Measurements from ENCODE around the gene TMEM179B. TPM values are rescaled to one million over a fixed set of nuclear protein-coding genes. Genes with fewer than 3 reads are reported as not detected.

The TMEM179B gene
- total and polyA plus RNA-seq, 4 donors = 21.1 to 81.4 (median 32.7) TPM

DNA sequence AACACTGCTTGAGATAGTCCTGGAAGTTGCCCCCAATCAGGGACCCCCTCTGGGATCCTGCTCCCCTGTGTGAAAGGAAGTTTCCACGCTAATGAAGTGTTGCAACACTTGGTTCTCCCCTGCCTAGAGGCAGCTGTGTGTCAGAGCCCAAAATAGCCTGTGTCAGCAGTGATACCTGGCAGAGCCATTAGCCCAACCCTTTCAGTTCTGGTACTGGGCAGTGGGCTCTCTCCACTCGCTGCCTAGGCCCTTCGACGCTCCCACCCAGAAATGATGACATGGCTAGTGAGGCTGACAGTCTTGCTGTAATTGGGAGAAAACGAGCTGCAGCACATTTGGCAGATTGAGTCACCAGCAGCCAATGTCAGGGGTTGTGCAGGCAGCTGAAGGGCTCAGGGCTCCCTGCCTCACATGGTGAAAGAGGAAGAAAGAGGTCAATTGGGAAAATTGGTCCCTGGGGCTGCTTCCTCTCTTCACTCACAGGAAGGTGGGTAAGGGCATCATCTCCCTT lies 19.5 kb downstream of the TMEM179B start:
- H3K27me3 ChIP-seq (ENCODE audit: control insufficient read depth in 4 of 4, insufficient read depth in 4 of 4, low read length in 3 of 4) = no peaks in the 10 kb centered on the region
- no peak for DNase-seq (ENCODE audit: low spot score)

DNA sequence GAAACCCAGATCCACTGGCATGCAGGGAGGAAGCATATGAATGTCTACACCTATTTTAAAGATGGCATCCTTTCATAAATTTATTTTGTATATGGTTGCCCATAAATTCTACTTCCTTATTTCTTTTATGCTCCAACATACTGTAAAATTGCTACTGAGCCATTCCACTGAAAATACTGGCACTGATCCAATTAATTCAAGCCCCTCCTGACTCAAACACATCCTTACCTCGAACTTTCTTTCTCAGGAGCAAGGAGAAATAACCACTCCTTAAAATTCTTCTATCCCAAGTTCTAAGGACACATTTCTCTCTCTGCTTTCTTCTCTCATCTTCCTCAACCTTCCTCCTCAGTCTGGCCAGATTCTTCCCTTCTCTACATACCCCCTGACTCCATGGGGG lies 23.5 kb downstream of the TMEM179B start:
- Histone ChIP-seq H3K4me1 (ENCODE audit: control insufficient read depth in 4 of 4, insufficient read depth in 4 of 4, low read length in 3 of 4) (peaks cover 0 to 11% (median 5%) of the 10 kb centered on the region in 4 donors), H3K27me3 (ENCODE audit: control insufficient read depth in 4 of 4, insufficient read depth in 4 of 4, low read length in 3 of 4) (no peaks in the 10 kb centered on the region), H3K27ac (ENCODE audit: low read depth in 1 of 2, low read length in 2 of 2) (no peak overlapping the region), H3K4me3 (ENCODE audit: low read depth in 1 of 3, low read length in 3 of 3) (no peak overlapping the region), H3K36me3 (ENCODE audit: control insufficient read depth in 4 of 4, insufficient read depth in 3 of 4, low read depth in 1 of 4, low read length in 3 of 4) (peaks cover 0 to 11% (median 0%) of the 10 kb centered on the region in 4 donors), H3K9ac (ENCODE audit: low read depth in 1 of 2, low read length in 2 of 2) (no peak overlapping the region), H3K9me3 (ENCODE audit: control insufficient read depth in 4 of 4, low read length in 3 of 4) (no peaks in the 10 kb centered on the region)
- TF ChIP-seq, protein P1, sequence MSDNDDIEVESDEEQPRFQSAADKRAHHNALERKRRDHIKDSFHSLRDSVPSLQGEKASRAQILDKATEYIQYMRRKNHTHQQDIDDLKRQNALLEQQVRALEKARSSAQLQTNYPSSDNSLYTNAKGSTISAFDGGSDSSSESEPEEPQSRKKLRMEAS (IDR thresholded peaks at IDR 0.05) = no peak
- TF ChIP-seq, protein P2, sequence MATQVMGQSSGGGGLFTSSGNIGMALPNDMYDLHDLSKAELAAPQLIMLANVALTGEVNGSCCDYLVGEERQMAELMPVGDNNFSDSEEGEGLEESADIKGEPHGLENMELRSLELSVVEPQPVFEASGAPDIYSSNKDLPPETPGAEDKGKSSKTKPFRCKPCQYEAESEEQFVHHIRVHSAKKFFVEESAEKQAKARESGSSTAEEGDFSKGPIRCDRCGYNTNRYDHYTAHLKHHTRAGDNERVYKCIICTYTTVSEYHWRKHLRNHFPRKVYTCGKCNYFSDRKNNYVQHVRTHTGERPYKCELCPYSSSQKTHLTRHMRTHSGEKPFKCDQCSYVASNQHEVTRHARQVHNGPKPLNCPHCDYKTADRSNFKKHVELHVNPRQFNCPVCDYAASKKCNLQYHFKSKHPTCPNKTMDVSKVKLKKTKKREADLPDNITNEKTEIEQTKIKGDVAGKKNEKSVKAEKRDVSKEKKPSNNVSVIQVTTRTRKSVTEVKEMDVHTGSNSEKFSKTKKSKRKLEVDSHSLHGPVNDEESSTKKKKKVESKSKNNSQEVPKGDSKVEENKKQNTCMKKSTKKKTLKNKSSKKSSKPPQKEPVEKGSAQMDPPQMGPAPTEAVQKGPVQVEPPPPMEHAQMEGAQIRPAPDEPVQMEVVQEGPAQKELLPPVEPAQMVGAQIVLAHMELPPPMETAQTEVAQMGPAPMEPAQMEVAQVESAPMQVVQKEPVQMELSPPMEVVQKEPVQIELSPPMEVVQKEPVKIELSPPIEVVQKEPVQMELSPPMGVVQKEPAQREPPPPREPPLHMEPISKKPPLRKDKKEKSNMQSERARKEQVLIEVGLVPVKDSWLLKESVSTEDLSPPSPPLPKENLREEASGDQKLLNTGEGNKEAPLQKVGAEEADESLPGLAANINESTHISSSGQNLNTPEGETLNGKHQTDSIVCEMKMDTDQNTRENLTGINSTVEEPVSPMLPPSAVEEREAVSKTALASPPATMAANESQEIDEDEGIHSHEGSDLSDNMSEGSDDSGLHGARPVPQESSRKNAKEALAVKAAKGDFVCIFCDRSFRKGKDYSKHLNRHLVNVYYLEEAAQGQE (IDR thresholded peaks at IDR 0.05) = no peak
- TF ChIP-seq EGR1 (IDR thresholded peaks at IDR 0.05; ENCODE audit: low read depth in 2 of 2) (no peak), JUND (IDR thresholded peaks at IDR 0.05) (no peak)
- WGBS = 58% methylated on average over 1 of the region's 1 CpG
- no peak for DNase-seq (ENCODE audit: low spot score)

More for the DNA sequence above, 19.5 kb downstream of the TMEM179B start:
- H3K4me3 ChIP-seq (ENCODE audit: low read depth in 1 of 3, low read length in 3 of 3) = no peak overlapping the region
- peaks cover 1 to 15% (median 8%) of the 10 kb centered on the region in 4 donors for H3K36me3 ChIP-seq (ENCODE audit: control insufficient read depth in 4 of 4, insufficient read depth in 3 of 4, low read depth in 1 of 4, low read length in 3 of 4)
- peaks cover 0 to 27% (median 16%) of the 10 kb centered on the region in 4 donors for H3K4me1 ChIP-seq (ENCODE audit: control insufficient read depth in 4 of 4, insufficient read depth in 4 of 4, low read length in 3 of 4)
- 61% methylated on average over 5 of the region's 5 CpGs for WGBS
- TF ChIP-seq, protein P1 (IDR thresholded peaks at IDR 0.05) = no peak
- peak; percentile 21 for TF ChIP-seq SP1 (IDR thresholded peaks at IDR 0.05)
- H3K9ac ChIP-seq (ENCODE audit: low read depth in 1 of 2, low read length in 2 of 2) = peak overlapping the region in 1 of 2 donors; percentile 13
- H3K27ac ChIP-seq (ENCODE audit: low read depth in 1 of 2, low read length in 2 of 2) = peak overlapping the region; percentile 53 to 58
- no peaks in the 10 kb centered on the region for H3K9me3 ChIP-seq (ENCODE audit: control insufficient read depth in 4 of 4, low read length in 3 of 4)

DNA sequence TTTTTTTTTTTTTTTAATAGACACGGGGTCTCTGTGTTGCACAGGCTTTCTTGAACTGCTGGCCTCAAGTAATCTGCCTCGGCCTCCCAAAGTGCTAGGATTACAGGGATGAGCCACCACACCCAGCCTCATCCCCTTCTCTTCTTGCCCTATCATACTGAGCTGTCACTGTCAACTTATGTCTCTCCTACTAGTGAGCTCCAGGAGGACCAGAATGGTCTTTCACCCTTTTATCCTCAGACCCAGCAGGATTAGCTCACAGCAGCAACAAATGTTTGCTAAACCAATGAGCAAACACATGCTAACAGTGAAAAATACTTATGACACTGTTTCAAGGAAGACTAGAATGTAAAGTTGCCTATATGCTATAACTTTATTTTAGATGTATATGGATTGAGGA lies 24.5 kb downstream of the TMEM179B start:
- peaks cover 0 to 14% (median 2%) of the 10 kb centered on the region in 4 donors for H3K36me3 ChIP-seq (ENCODE audit: control insufficient read depth in 4 of 4, insufficient read depth in 3 of 4, low read depth in 1 of 4, low read length in 3 of 4)
- H3K27me3 ChIP-seq (ENCODE audit: control insufficient read depth in 4 of 4, insufficient read depth in 4 of 4, low read length in 3 of 4) = no peaks in the 10 kb centered on the region
- no peak for DNase-seq (ENCODE audit: low spot score)
- no peaks in the 10 kb centered on the region for H3K9me3 ChIP-seq (ENCODE audit: control insufficient read depth in 4 of 4, low read length in 3 of 4)
- TF ChIP-seq HNF4A (conservative IDR thresholded peaks at IDR 0.05) = no peak
- TF ChIP-seq TAF1 (conservative IDR thresholded peaks at IDR 0.05) = no peak
- no peak for TF ChIP-seq FOXA1 (IDR thresholded peaks at IDR 0.05)
- TF ChIP-seq, protein P3, sequence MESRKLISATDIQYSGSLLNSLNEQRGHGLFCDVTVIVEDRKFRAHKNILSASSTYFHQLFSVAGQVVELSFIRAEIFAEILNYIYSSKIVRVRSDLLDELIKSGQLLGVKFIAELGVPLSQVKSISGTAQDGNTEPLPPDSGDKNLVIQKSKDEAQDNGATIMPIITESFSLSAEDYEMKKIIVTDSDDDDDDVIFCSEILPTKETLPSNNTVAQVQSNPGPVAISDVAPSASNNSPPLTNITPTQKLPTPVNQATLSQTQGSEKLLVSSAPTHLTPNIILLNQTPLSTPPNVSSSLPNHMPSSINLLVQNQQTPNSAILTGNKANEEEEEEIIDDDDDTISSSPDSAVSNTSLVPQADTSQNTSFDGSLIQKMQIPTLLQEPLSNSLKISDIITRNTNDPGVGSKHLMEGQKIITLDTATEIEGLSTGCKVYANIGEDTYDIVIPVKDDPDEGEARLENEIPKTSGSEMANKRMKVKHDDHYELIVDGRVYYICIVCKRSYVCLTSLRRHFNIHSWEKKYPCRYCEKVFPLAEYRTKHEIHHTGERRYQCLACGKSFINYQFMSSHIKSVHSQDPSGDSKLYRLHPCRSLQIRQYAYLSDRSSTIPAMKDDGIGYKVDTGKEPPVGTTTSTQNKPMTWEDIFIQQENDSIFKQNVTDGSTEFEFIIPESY (IDR thresholded peaks at IDR 0.05) = no peak
- no peak for TF ChIP-seq GABPA (IDR thresholded peaks at IDR 0.05 in 1 of 2, conservative IDR thresholded peaks at IDR 0.05 in 1 of 2)
- no peak for TF ChIP-seq FOXA2 (IDR thresholded peaks at IDR 0.05)
- TF ChIP-seq RAD21 (IDR thresholded peaks at IDR 0.05) = no peak
- TF ChIP-seq EGR1 (IDR thresholded peaks at IDR 0.05; ENCODE audit: low read depth in 2 of 2) = no peak
- TF ChIP-seq SP1 (IDR thresholded peaks at IDR 0.05) = no peak
- no peak for TF ChIP-seq RXRA (IDR thresholded peaks at IDR 0.05)
- TF ChIP-seq, protein P4, sequence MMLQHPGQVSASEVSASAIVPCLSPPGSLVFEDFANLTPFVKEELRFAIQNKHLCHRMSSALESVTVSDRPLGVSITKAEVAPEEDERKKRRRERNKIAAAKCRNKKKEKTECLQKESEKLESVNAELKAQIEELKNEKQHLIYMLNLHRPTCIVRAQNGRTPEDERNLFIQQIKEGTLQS (IDR thresholded peaks at IDR 0.05) = no peak
- TF ChIP-seq, protein P1 (IDR thresholded peaks at IDR 0.05) = no peak
- TF ChIP-seq, protein P5, sequence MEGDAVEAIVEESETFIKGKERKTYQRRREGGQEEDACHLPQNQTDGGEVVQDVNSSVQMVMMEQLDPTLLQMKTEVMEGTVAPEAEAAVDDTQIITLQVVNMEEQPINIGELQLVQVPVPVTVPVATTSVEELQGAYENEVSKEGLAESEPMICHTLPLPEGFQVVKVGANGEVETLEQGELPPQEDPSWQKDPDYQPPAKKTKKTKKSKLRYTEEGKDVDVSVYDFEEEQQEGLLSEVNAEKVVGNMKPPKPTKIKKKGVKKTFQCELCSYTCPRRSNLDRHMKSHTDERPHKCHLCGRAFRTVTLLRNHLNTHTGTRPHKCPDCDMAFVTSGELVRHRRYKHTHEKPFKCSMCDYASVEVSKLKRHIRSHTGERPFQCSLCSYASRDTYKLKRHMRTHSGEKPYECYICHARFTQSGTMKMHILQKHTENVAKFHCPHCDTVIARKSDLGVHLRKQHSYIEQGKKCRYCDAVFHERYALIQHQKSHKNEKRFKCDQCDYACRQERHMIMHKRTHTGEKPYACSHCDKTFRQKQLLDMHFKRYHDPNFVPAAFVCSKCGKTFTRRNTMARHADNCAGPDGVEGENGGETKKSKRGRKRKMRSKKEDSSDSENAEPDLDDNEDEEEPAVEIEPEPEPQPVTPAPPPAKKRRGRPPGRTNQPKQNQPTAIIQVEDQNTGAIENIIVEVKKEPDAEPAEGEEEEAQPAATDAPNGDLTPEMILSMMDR (IDR thresholded peaks at IDR 0.05; ENCODE audit: low read depth, low read length, missing input control) = no peak
- no peak for TF ChIP-seq HNF4G (IDR thresholded peaks at IDR 0.05)
- WGBS = 75% methylated on average over 2 of the region's 2 CpGs
- no peak overlapping the region for H3K9ac ChIP-seq (ENCODE audit: low read depth in 1 of 2, low read length in 2 of 2)
- no peak overlapping the region for H3K27ac ChIP-seq (ENCODE audit: low read depth in 1 of 2, low read length in 2 of 2)
- H3K4me3 ChIP-seq (ENCODE audit: low read depth in 1 of 3, low read length in 3 of 3) = no peak overlapping the region
- peaks cover 0 to 5% (median under 1%) of the 10 kb centered on the region in 4 donors for H3K4me1 ChIP-seq (ENCODE audit: control insufficient read depth in 4 of 4, insufficient read depth in 4 of 4, low read length in 3 of 4)

Data from liver (tissue), 9 donors.